Loucy (cell line): ENCODE results near the gene AGBL4.

ENCODE experiments used
- EZH2phosphoT487 ChIP-seq: fragments of 200-600 bp; IDR thresholded peaks from 2 replicates; pipeline ENCODE4 v1.6.1; 2018; ENCODE audit warnings: antibody characterized with exemption, mild to moderate bottlenecking, moderate library complexity, borderline replicate concordance
- TF ChIP-seq, protein P1 (sequence below): fragments of 200-600 bp; sonication (generic); conservative IDR thresholded peaks from 2 replicates; pipeline ENCODE4 v1.5.1; 2014; ENCODE audit warnings: mild to moderate bottlenecking, antibody characterized with exemption, low read length

DNA sequence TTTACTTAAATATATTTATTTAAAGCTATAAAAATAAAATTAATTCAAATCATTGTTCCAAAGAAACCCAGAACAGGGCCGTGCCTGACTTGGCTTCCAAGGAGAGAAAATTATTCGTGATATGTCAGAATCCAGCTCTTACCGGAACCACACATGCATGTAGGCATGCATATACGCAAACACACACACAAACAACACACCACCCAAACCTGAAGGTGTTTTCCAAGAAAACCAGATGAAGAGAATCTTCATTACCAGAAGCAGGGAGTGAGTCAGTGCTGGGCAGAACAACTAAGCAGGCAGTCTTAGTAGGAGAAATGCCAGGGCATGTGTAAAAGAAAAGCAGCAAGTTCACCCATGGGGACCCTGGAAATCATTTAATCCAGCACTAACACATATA lies 815.0 kb downstream of the AGBL4 start:
- TF ChIP-seq, protein P1, sequence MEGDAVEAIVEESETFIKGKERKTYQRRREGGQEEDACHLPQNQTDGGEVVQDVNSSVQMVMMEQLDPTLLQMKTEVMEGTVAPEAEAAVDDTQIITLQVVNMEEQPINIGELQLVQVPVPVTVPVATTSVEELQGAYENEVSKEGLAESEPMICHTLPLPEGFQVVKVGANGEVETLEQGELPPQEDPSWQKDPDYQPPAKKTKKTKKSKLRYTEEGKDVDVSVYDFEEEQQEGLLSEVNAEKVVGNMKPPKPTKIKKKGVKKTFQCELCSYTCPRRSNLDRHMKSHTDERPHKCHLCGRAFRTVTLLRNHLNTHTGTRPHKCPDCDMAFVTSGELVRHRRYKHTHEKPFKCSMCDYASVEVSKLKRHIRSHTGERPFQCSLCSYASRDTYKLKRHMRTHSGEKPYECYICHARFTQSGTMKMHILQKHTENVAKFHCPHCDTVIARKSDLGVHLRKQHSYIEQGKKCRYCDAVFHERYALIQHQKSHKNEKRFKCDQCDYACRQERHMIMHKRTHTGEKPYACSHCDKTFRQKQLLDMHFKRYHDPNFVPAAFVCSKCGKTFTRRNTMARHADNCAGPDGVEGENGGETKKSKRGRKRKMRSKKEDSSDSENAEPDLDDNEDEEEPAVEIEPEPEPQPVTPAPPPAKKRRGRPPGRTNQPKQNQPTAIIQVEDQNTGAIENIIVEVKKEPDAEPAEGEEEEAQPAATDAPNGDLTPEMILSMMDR, result no peak
- no peak for TF ChIP-seq EZH2phosphoT487
